ENCODE results near the gene CGNL1.

Gene CGNL1

DNA sequence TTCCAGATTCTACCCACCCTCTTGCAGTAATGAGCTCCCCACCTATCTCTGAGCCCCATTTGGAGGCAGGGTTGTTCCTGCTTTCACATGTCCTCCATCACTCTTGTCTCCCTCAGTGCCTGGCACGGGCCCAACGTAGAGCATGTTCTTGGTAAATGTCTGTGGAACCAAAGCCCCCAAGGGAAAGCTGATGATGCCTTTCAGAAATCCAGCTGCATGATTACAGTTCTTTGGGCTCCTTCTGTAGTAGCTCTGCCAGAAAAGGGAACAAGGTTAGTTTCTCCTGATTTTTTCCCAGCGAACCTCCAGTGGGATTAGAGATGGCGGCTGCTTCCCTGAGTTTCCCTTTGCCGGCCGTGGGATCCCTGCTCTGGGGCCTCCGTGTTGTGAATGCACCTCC lies 39.3 kb downstream of the CGNL1 start:
- Histone ChIP-seq H2AFZ (ENCODE audit: low read depth) (no peak overlapping the region), H3K9ac (no peak overlapping the region)

DNA sequence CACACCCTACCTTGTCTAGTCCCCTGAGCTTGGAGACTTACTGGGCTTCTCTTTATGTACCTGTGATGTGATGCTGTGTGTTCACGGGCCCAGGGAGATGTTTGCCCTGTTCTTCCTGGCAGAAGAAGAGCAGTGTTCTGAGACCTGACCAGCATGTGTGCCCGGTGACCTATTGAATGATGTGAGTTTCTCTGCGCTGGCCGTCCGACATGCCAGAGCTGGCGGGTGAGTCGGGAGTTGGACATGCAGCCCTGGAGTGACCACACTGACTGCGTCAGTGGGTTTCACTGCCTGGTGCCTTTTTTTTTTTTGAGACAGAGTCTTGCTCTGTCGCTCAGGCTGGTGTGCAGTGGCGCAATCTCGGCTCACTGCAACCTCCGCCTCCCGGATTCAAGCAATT lies 42.3 kb downstream of the CGNL1 start:
- no peak overlapping the region for H3K4me2 ChIP-seq
- no peak overlapping the region for H2AFZ ChIP-seq (ENCODE audit: low read depth)
- no peaks in the 10 kb centered on the region for H4K20me1 ChIP-seq (ENCODE audit: insufficient read depth)
- no peak overlapping the region for H3K4me3 ChIP-seq (IDR thresholded peaks at IDR 0.05; ENCODE audit: insufficient read depth, low read depth, low read length)
- H3K27ac ChIP-seq = no peak overlapping the region
- TF ChIP-seq, protein P1, sequence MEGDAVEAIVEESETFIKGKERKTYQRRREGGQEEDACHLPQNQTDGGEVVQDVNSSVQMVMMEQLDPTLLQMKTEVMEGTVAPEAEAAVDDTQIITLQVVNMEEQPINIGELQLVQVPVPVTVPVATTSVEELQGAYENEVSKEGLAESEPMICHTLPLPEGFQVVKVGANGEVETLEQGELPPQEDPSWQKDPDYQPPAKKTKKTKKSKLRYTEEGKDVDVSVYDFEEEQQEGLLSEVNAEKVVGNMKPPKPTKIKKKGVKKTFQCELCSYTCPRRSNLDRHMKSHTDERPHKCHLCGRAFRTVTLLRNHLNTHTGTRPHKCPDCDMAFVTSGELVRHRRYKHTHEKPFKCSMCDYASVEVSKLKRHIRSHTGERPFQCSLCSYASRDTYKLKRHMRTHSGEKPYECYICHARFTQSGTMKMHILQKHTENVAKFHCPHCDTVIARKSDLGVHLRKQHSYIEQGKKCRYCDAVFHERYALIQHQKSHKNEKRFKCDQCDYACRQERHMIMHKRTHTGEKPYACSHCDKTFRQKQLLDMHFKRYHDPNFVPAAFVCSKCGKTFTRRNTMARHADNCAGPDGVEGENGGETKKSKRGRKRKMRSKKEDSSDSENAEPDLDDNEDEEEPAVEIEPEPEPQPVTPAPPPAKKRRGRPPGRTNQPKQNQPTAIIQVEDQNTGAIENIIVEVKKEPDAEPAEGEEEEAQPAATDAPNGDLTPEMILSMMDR (conservative IDR thresholded peaks at IDR 0.05; ENCODE audit: low read depth, low read length) = no peak
- no peaks in the 10 kb centered on the region for H3K4me1 ChIP-seq (ENCODE audit: low read depth, poor library complexity, severe bottlenecking)
- no peak overlapping the region for H3K9ac ChIP-seq
- no peaks in the 10 kb centered on the region for H3K27me3 ChIP-seq (ENCODE audit: insufficient read depth, low read depth)
- no peaks in the 10 kb centered on the region for H3K79me2 ChIP-seq (ENCODE audit: insufficient read depth, low read depth)
- H3K36me3 ChIP-seq (ENCODE audit: insufficient read depth) = no peaks in the 10 kb centered on the region

More for the DNA sequence above, 39.3 kb downstream of the CGNL1 start:
- Histone ChIP-seq H3K27ac (no peak overlapping the region), H3K36me3 (ENCODE audit: insufficient read depth) (no peaks in the 10 kb centered on the region), H3K4me2 (no peak overlapping the region), H3K4me1 (ENCODE audit: low read depth, poor library complexity, severe bottlenecking) (no peaks in the 10 kb centered on the region), H3K27me3 (ENCODE audit: insufficient read depth, low read depth) (no peaks in the 10 kb centered on the region), H3K4me3 (IDR thresholded peaks at IDR 0.05; ENCODE audit: insufficient read depth, low read depth, low read length) (no peak overlapping the region), H4K20me1 (ENCODE audit: insufficient read depth) (no peaks in the 10 kb centered on the region), H3K79me2 (ENCODE audit: insufficient read depth, low read depth) (no peaks in the 10 kb centered on the region)
- TF ChIP-seq, protein P1 (conservative IDR thresholded peaks at IDR 0.05; ENCODE audit: low read depth, low read length) = no peak

DNA sequence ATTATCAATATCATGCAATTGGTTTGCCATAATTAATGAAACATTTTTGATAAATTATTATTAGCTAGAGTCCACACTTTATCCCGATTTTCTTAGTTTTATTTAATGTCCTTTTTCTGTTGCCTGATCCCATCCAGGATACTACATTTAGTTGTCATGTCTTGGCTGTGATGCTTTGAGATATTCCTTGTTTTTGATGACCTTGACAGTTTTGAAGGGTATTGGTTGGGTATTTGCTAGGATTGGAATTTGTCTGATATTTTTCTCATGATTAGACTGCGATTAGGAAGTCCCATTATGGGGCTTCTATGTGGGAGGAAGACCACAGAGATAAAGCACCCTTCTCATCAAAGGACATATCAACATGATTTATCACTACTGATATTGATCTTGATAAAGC lies 43.0 kb downstream of the CGNL1 start:
- Histone ChIP-seq H4K20me1 (ENCODE audit: insufficient read depth) (no peaks in the 10 kb centered on the region), H3K79me2 (ENCODE audit: insufficient read depth, low read depth) (no peaks in the 10 kb centered on the region), H3K27me3 (ENCODE audit: insufficient read depth, low read depth) (no peaks in the 10 kb centered on the region), H3K9ac (no peak overlapping the region), H3K4me1 (ENCODE audit: low read depth, poor library complexity, severe bottlenecking) (no peaks in the 10 kb centered on the region), H3K4me2 (no peak overlapping the region), H3K27ac (no peak overlapping the region), H3K36me3 (ENCODE audit: insufficient read depth) (no peaks in the 10 kb centered on the region), H2AFZ (ENCODE audit: low read depth) (no peak overlapping the region), H3K4me3 (IDR thresholded peaks at IDR 0.05; ENCODE audit: insufficient read depth, low read depth, low read length) (no peak overlapping the region)
- TF ChIP-seq, protein P1 (conservative IDR thresholded peaks at IDR 0.05; ENCODE audit: low read depth, low read length) = no peak

DNA sequence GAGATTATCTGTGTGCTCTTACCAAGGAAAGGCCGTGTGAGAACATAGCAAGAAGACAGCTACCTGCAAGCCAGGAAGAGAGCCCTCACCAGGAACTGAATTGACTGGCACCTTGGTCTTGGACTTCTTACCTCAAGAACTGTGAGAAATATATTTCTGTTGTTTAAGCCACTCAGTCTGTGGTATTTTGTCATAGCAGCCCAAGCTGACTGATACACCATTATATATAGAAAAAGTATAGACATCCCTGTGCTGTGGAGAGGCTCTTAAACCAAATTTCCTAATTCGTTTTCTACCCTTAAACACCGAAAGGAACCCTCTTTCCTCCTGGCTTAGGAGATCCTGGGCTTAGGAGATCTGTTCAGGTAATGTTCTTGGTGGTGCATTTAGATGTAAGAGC lies 44.8 kb downstream of the CGNL1 start:
- Histone ChIP-seq H3K36me3 (ENCODE audit: insufficient read depth) (no peaks in the 10 kb centered on the region), H3K4me1 (ENCODE audit: low read depth, poor library complexity, severe bottlenecking) (no peaks in the 10 kb centered on the region), H3K79me2 (ENCODE audit: insufficient read depth, low read depth) (no peaks in the 10 kb centered on the region), H3K27ac (no peak overlapping the region), H3K27me3 (ENCODE audit: insufficient read depth, low read depth) (no peaks in the 10 kb centered on the region), H2AFZ (ENCODE audit: low read depth) (no peak overlapping the region), H3K4me2 (no peak overlapping the region), H4K20me1 (ENCODE audit: insufficient read depth) (no peaks in the 10 kb centered on the region), H3K4me3 (IDR thresholded peaks at IDR 0.05; ENCODE audit: insufficient read depth, low read depth, low read length) (no peak overlapping the region), H3K9ac (no peak overlapping the region)
- TF ChIP-seq, protein P1 (conservative IDR thresholded peaks at IDR 0.05; ENCODE audit: low read depth, low read length) = no peak

Data from KMS-11 (cell line).